ACC112 (cell line): ENCODE data around the gene NLRP4.

ENCODE experiments used
- H2AFZ ChIP-seq: fragments of 200-600 bp; sonication (generic); one replicate; pipeline ENCODE4 v1.6.0; 2017; ENCODE audit warnings: antibody characterized with exemption, low read length; ENCODE audit not compliant: unreplicated experiment
- H3K27ac ChIP-seq: fragments of 200-600 bp; sonication (generic); 2 replicates; pipeline ENCODE4 v1.5.1; 2014; ENCODE audit warnings: low read depth, mild to moderate bottlenecking, antibody characterized with exemption, low read length, moderate library complexity
- H3K27me3 ChIP-seq: fragments of 200-600 bp; sonication (generic); 2 replicates; pipeline ENCODE4 v1.6.1; 2014; ENCODE audit warnings: mild to moderate bottlenecking, antibody characterized with exemption, low read length, moderate library complexity, mixed read lengths; ENCODE audit not compliant: insufficient read depth
- H3K36me3 ChIP-seq: fragments of 200-600 bp; sonication (generic); 2 replicates; pipeline ENCODE4 v1.6.1; 2016; ENCODE audit warnings: mild to moderate bottlenecking, antibody characterized with exemption, low read length, moderate library complexity, mixed read lengths; ENCODE audit not compliant: insufficient read depth
- H3K4me1 ChIP-seq: fragments of 200-600 bp; sonication (generic); one replicate; pipeline ENCODE4 v1.6.1; 2016; ENCODE audit warnings: low read length, mixed read lengths; ENCODE audit not compliant: insufficient read depth, unreplicated experiment, control insufficient read depth
- H3K4me3 ChIP-seq: fragments of 200-600 bp; sonication (generic); 2 replicates; pipeline ENCODE4 v1.5.1; 2014; ENCODE audit warnings: mild to moderate bottlenecking, low read depth, low read length
- H3K79me2 ChIP-seq: fragments of 200-600 bp; sonication (generic); one replicate; pipeline ENCODE4 v1.6.0; 2016; ENCODE audit warnings: low read length; ENCODE audit not compliant: control insufficient read depth, unreplicated experiment, insufficient read depth

NLRP4 gene

DNA sequence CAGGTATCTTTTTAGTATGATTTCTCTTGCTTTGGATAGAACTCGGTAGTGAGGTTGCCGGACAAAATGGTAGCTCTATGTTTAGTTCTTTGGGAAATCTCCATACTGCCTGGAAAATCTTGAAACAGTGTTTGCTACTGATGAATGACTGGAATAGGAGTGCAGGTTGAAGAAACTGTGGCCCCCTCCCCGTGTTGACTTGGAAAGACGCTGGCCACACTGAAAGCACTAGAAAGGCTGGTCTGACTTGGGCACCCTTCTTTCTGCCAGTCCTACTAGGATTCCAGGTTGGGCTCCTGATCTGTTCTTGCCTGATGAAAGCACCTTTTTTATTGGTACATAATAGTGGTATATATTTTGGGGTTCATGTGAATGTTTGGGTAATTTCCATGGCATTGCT is 46.3 kb downstream of the NLRP4 start:
- Histone ChIP-seq H3K79me2 (no peaks in the 10 kb centered on the region), H3K36me3 (no peaks in the 10 kb centered on the region), H3K4me3 (no peak overlapping the region), H3K27me3 (no peaks in the 10 kb centered on the region), H3K4me1 (no peaks in the 10 kb centered on the region), H2AFZ (no peak overlapping the region), H3K27ac (no peak overlapping the region)

- Histone ChIP-seq H3K4me3 (no peak overlapping the region), H3K27me3 (no peaks in the 10 kb centered on the region), H2AFZ (no peak overlapping the region), H3K27ac (no peak overlapping the region), H3K4me1 (no peaks in the 10 kb centered on the region), H3K79me2 (no peaks in the 10 kb centered on the region), H3K36me3 (no peaks in the 10 kb centered on the region)
Observed at GRCh38 chr19:55898911-55899310, 62.6 kb downstream of the NLRP4 start.

DNA sequence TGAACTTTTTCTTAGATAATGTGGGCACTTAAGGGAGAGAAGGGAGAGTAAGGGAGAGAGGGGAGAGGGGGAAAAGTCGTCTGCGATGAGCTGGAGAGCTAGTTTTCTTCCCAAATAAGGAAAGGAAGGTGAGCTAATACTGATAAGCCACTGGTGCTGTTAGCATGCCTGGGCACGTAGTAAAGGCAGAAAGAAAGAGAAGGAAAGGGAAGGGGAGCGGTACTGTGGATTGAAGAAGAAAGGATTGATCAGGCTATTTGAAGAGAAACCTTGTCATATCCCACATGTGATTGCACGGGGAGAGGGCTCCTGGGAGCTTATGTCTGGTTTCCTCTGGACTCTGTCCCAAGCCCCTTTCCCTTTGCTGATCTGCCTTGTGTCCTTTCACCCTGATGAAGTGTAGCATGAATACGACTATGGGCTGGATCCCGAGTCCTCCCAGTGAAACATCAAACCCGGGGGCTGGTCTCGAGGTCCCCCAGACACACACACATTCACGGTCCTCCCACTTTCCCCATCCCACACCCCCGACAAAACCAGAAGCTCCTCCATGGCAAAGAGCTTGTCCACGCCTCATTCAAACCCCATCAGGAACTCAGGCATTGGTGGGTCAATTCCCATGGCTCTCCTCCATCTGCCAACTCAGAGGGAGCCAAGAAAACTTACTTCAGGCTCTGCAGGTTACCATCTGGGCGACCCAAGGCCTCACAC is 65.2 kb downstream of the NLRP4 start:
- no peak overlapping the region for H3K4me3 ChIP-seq
- H3K4me1 ChIP-seq = no peaks in the 10 kb centered on the region
- H3K27ac ChIP-seq = no peak overlapping the region
- no peak overlapping the region for H2AFZ ChIP-seq
- no peaks in the 10 kb centered on the region for H3K36me3 ChIP-seq
- no peaks in the 10 kb centered on the region for H3K27me3 ChIP-seq
- no peaks in the 10 kb centered on the region for H3K79me2 ChIP-seq

DNA sequence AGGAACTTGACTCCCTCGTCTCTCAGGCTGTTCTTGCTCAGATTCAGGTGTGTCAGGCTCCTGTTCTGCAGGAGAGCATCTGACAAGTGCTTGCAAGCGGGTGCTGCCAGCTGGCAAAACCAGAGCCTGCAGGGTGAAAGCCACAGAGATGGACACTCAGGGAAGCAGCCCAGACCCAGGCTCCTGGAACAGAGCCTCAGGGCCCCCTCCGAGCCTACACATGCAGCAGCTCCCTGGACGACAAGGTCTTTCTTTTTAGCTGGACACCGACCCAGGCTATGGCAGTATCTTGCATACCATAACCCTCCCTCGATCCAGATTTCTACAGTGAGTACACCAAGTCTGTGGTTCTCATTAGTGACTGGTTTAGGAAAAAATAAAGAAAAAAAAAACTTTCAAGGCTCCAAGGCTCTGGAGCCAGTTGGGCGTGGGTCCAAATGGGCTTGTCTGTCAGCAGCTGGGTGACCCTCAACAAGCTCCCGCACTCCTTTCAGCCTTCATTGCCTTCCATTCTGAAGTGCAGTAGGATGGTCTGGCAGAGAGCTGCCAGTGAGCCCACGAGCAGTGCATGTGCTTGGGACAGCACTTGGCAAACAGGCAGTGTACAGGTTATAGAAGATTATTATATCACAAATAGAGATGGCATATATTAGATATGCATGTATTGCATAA is 65.9 kb downstream of the NLRP4 start:
- H3K79me2 ChIP-seq = no peaks in the 10 kb centered on the region
- no peak overlapping the region for H2AFZ ChIP-seq
- no peaks in the 10 kb centered on the region for H3K36me3 ChIP-seq
- H3K4me3 ChIP-seq = no peak overlapping the region
- no peaks in the 10 kb centered on the region for H3K4me1 ChIP-seq
- H3K27me3 ChIP-seq = no peaks in the 10 kb centered on the region
- no peak overlapping the region for H3K27ac ChIP-seq

GRCh38 chr19:55907286-55907685 is 70.9 kb downstream of the NLRP4 start:
- Histone ChIP-seq H3K79me2 (no peaks in the 10 kb centered on the region), H3K4me3 (no peak overlapping the region), H3K27ac (no peak overlapping the region), H3K4me1 (no peaks in the 10 kb centered on the region), H2AFZ (no peak overlapping the region), H3K36me3 (no peaks in the 10 kb centered on the region), H3K27me3 (no peaks in the 10 kb centered on the region)

DNA sequence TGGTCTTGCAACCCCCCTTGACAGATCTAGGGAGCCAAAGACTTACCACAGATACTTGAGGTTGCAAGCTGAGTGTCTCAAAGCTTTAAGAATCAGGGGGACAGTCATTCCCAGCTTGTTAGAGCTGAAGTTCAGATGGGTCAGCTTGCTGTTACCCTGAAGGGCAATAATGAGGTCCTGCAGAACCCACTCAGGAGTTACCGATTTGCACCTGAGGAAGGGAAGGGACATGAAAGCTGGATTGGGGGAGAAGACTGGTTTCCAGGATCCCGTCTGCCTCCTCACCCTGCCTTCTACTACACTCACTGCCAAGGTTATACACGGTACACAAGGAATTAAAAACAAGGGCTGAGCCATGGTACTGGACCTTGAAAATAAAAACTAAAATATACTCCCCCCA is 71.4 kb downstream of the NLRP4 start:
- no peaks in the 10 kb centered on the region for H3K36me3 ChIP-seq

DNA sequence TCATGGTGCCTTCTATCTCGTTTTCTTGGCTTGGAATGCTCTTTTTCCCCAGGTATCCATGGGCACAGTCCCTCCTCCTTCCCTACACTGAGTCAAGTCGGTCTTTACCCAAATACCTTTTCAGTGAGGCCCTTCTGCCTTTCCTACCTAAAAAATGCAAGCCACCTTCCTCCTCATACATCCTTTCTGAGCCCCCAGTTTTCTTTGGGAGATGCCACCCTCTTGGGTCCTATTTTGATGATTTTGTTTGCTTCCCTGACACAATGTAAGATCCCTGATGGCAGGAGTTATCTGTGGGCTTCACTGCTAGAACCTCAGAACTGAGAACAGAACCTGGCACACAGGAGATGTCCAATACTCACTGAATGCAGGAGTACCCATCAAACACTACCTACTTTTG is 73.5 kb downstream of the NLRP4 start:
- Histone ChIP-seq H3K27me3 (no peaks in the 10 kb centered on the region), H3K4me1 (no peaks in the 10 kb centered on the region), H3K36me3 (no peaks in the 10 kb centered on the region), H2AFZ (no peak overlapping the region), H3K27ac (no peak overlapping the region), H3K4me3 (no peak overlapping the region), H3K79me2 (no peaks in the 10 kb centered on the region)

More for the DNA sequence above, 71.4 kb downstream of the NLRP4 start:
- no peak overlapping the region for H3K4me3 ChIP-seq
- H3K79me2 ChIP-seq = no peaks in the 10 kb centered on the region
- H3K27ac ChIP-seq = no peak overlapping the region
- no peak overlapping the region for H2AFZ ChIP-seq
- no peaks in the 10 kb centered on the region for H3K27me3 ChIP-seq
- H3K4me1 ChIP-seq = no peaks in the 10 kb centered on the region

GRCh38 chr19:55912916-55913315 is 76.6 kb downstream of the NLRP4 start:
- Histone ChIP-seq H3K4me3 (no peak overlapping the region), H3K4me1 (no peaks in the 10 kb centered on the region), H3K27me3 (no peaks in the 10 kb centered on the region), H3K79me2 (no peaks in the 10 kb centered on the region), H3K27ac (no peak overlapping the region), H2AFZ (no peak overlapping the region), H3K36me3 (no peaks in the 10 kb centered on the region)

GRCh38 chr19:55913643-55914268 is 77.4 kb downstream of the NLRP4 start:
- H3K27me3 ChIP-seq = no peaks in the 10 kb centered on the region

GRCh38 chr19:55923556-55923955 is 87.2 kb downstream of the NLRP4 start:
- Histone ChIP-seq H3K4me3 (no peak overlapping the region), H3K36me3 (no peaks in the 10 kb centered on the region), H3K4me1 (no peaks in the 10 kb centered on the region), H3K79me2 (no peaks in the 10 kb centered on the region), H2AFZ (no peak overlapping the region), H3K27ac (no peak overlapping the region), H3K27me3 (no peaks in the 10 kb centered on the region)

More at GRCh38 chr19:55913643-55914268, 77.4 kb downstream of the NLRP4 start:
- Histone ChIP-seq H3K36me3 (no peaks in the 10 kb centered on the region), H3K27ac (no peak overlapping the region), H3K4me1 (no peaks in the 10 kb centered on the region), H3K79me2 (no peaks in the 10 kb centered on the region), H3K4me3 (no peak overlapping the region), H2AFZ (no peak overlapping the region)

DNA sequence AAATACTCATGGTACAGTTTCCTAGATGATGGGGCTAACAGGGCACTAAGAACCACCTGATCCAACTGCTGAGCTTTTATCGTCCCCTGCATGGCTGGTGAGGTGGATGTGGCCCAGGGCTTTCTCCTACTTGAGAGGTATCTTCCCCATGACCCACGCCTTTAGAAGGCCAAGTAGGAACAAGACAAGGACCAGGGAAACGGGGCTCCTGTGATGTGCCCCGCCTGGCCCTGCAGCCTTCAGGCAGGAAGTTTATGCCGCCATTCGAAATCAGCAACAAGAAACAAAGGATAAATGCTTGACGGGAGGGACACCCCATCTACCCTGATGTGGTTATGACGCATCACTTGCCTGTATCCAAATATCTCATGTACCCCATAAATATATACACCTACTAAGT is 91.7 kb downstream of the NLRP4 start:
- Histone ChIP-seq H3K4me1 (no peaks in the 10 kb centered on the region), H2AFZ (no peak overlapping the region), H3K79me2 (no peaks in the 10 kb centered on the region), H3K4me3 (no peak overlapping the region), H3K27me3 (no peaks in the 10 kb centered on the region), H3K27ac (no peak overlapping the region), H3K36me3 (no peaks in the 10 kb centered on the region)
